Stimulated activated CD8-positive, alpha-beta memory T cell treated with anti-CD3 and anti-CD28 coated beads, Interleukin-12 subunit alpha, Interleukin-12 subunit beta, amount 100 ng/mL, for 24 hours (primary cell): Measurements from ENCODE around the gene EGR4.

Source experiments
- DNase-seq: peaks from one replicate; pipeline ENCODE4 v3.0.0-alpha.2; 2020; ENCODE audit errors: extremely low read depth

The EGR4 gene

DNA sequence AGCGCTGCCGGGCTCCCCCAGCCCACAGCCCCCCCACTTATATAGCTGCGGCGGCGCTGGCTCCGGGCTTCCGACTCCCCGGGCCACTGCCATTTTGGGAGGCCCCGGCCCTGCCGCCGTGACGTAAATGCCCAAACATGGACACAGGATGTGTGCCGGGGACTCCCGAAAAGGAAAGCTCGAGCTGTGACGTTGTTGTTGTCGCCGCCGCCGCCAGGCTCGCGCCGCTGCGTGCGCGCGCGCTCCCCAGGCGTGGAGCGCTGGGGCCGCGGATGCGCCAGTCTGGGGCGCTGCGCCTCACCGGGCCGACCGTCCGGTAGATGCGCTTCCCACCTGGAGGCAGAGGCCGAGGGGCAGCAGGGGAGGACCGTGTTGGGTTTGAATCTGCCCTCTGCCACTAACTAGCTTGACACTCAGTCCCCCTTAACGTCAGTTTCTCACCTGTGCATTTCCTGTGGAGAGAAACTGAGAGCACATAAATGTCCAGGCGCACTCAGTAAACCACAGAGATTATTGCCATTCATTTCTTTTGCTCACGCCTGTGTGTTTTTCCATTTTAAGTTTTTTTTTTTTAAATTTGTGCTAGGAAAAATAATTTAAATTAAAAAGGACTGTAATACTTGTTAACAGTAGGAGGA, at the start of gene EGR4:
TSS of gene EGR4 (minus strand) at position 15 of the 638 bp plus-strand sequence. CDS start 231 bp downstream, outside the sequence.
- peak; percentile 80 for DNase-seq

DNA sequence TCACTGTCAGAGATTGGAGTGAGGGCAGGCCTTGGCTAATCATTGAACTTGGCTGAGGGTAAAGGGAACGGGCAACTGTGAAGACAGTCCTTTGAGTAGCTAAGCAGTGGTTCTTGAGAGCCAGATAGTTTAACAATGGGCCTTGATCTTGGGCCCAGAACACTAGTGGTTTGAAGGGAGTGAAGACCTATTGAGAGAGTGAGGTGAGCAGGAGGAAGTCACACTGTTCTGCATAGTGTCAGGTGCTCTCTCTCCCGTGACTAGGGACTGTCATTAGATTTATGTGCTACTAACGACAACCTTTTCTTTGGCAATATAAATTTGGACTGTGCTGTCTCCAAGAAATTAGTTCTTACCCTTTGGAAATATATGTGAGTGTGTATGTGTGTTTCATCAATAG, 47.7 kb upstream of the EGR4 start:
- DNase-seq = no peak

- DNase-seq = no peak
Observed at GRCh38 chr2:73339201-73339600, 45.9 kb upstream of the EGR4 start.

GRCh38 chr2:73337828-73338227, 44.5 kb upstream of the EGR4 start:
- DNase-seq = no peak

DNA sequence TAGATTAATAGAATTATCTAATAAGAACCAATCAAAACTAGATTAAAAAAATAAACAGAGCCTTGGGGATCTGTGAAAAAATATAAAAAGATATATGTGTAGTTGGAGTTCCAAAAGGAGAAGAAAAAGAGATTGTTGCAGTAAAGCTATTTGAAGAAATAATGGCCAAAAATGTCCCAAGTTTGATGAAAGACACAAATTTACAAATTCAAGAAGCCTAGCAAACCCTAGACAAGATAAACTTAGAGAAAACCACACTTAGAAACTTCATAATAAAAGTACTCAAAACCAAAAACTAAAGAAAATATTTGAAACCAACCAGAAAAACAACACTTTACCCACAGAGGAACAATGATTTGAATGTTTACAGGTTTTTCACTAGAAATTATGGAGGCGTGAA, 41.3 kb upstream of the EGR4 start:
- DNase-seq = no peak

DNA sequence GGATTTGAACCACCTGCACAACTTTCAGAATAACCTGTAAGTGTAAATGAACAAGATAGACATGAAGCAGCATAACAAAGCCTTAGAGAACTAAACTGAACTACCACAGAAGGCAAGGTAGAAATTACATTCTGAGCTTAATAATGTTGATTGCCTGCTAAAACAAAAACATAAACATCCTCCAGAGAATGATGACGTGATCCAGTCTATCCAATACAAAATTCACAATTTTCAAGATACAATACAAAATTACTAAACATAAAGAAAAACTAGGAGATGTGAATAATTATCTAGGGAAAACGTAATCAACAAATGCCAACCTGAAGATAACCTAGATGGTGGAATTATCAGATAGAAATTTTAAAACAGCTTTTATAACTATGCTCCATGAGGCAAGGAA, 40.7 kb upstream of the EGR4 start:
- no peak for DNase-seq

- DNase-seq = no peak
Observed at GRCh38 chr2:73333564-73333963, 40.2 kb upstream of the EGR4 start.

GRCh38 chr2:73324126-73324725, 30.9 kb upstream of the EGR4 start:
- DNase-seq = no peak

GRCh38 chr2:73323551-73323950, 30.2 kb upstream of the EGR4 start:
- no peak for DNase-seq

GRCh38 chr2:73314441-73314840, 21.1 kb upstream of the EGR4 start:
- no peak for DNase-seq

GRCh38 chr2:73307720-73308119, 14.4 kb upstream of the EGR4 start:
- no peak for DNase-seq

- DNase-seq = no peak
Observed at GRCh38 chr2:73301636-73302035, 8.3 kb upstream of the EGR4 start.

- DNase-seq = no peak
Observed at GRCh38 chr2:73300926-73301325, 7.6 kb upstream of the EGR4 start.

DNA sequence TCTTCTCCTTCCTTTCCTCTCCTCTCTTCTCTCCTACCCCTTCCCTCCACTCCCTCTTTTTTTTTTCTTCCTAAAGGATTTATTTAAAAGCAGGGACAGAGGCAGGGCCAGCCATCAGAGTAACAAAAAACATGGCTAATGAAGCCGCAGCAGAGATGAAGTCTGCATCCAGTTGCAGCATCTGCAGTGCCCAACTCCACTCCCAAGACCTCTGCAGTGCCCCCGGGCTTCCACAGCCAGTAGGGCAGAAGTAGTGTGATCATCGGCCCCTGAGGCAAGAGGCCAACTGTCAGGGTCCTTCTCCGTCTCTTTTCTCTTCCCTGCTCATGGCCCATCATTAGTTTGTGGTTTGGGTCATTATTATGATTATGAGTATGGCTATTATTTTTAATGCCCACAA, 4.2 kb upstream of the EGR4 start:
- no peak for DNase-seq

GRCh38 chr2:73297151-73297559, 3.8 kb upstream of the EGR4 start:
- no peak for DNase-seq

- DNase-seq = no peak
Observed at GRCh38 chr2:73295751-73296400, 2.5 kb upstream of the EGR4 start.

DNA sequence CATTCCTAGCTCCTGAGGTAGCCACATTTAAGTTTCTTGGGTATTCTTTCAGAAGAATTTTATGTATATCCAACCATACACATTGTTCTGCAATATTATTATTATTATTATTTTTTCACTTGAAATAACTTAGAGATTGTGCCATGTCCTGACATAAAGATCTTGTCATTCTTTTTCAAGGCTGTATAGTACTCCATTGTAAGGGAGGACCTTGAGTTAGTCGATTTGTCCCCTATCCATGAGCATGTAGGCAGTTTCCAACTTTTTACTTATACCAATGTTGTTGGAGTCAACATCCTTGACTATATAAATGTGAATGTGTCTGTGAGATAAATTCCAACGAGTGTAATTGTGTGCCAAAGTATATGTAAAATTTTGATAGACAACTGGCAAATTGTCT, 891 bp upstream of the EGR4 start:
- no peak for DNase-seq

GRCh38 chr2:73292906-73293533, 328 bp downstream of the EGR4 start:
- DNase-seq = no peak

DNA sequence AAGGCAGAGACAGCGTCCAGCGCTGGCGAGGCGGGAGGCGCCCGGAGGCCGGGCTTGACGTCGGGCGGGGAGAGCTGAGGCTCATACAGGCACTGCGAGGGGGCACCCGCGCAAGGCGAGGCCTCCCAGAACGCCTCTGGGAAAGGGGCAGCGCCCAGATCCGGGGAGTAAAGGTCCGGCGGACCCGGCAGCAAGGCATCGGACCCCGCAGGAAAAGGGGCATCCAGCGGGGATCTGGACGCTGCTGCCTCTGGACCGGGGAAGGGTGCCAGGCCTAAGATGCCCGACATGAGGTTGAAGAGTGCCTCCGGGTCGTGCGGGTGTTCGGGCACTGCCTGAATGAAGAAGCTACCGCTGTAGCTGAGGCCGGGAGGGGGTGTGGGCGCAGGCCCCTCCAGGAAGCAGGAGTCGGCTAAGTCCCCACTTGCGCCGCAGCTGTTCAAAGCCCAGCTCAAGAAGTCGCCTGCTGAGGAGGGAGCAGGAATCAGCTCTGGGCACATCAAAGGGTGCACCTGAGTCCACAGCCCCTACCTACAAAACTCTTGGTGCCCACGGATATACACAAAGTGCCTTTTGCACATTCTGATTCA, 937 bp downstream of the EGR4 start:
- DNase-seq = no peak

DNA sequence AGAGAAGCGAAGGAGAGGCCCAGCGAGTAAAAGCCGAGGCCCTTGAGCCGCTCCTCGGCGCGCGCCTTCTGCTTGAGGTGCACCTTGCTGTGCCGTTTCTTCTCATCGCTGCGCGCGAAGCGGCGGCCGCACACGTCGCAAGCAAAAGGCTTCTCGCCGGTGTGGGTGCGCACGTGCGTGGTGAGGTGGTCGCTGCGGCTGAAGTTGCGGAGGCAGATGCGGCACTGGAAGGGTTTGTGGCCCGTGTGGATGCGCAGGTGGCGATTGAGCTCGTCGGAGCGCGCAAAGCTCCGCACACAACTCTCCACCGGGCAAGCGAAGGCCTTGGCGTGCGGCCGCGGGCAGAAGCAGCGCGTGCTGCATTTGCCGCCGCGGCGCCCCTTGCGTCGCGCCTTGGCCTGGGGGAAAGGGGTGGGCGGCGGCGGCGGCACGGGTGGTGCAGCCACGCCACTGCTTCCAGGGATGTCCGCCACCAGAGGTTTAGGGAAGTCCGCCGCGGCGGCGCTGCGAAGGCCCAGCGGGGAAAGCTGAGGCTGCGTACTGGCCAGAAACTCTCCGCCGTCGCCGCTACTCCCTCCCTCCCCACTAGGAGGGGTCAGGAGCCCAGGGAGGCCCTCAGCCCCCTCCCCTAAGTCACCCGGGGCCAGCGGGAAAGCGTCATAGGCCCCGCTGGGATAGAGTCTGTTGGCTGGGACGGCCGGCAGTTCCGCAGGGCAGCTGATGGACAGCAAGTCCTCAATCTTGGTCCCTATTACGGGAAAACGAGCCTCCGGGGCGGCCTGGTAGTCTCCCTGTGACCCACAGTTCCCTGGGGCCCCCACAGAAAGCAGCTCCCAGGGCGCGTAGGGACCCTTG, 1.7 kb downstream of the EGR4 start:
- no peak for DNase-seq

GRCh38 chr2:73291093-73291460, 2.3 kb downstream of the EGR4 start:
- no peak for DNase-seq
